ENCODE results near the gene MTNR1A.

Gene MTNR1A

GRCh38 chr4:186494496-186494895 is 60.9 kb downstream of the MTNR1A start:
- DNase-seq (ENCODE audit: extremely low read depth in 1 of 2, low read depth in 1 of 2): no peak

- DNase-seq (ENCODE audit: extremely low read depth in 1 of 2, low read depth in 1 of 2): no peak
These were observed 67.6 kb downstream of the MTNR1A start for GRCh38 chr4:186487726-186488125.

- no peak for DNase-seq (ENCODE audit: extremely low read depth in 1 of 2, low read depth in 1 of 2)
These were observed 69.2 kb downstream of the MTNR1A start for GRCh38 chr4:186486172-186486571.

GRCh38 chr4:186485561-186486062 is 69.8 kb downstream of the MTNR1A start:
- DNase-seq (ENCODE audit: extremely low read depth in 1 of 2, low read depth in 1 of 2): no peak

GRCh38 chr4:186485150-186485549 is 70.2 kb downstream of the MTNR1A start:
- DNase-seq (ENCODE audit: extremely low read depth in 1 of 2, low read depth in 1 of 2): no peak

- no peak for DNase-seq (ENCODE audit: extremely low read depth in 1 of 2, low read depth in 1 of 2)
These were observed 71.7 kb downstream of the MTNR1A start for GRCh38 chr4:186483656-186484055.
